Raji (cell line): Measurements from ENCODE around the gene ZNF76.
A peak's percentile ranks its signal among the peaks of the same experiment; 100 is the strongest.

Experiments
- POLR2A ChIP-seq: IDR thresholded peaks from 2 replicates; pipeline ENCODE4 v1.6.1; 2011; ENCODE audit warnings: low read depth, low read length, control low read depth; ENCODE audit not compliant: insufficient read depth

ZNF76 gene

DNA sequence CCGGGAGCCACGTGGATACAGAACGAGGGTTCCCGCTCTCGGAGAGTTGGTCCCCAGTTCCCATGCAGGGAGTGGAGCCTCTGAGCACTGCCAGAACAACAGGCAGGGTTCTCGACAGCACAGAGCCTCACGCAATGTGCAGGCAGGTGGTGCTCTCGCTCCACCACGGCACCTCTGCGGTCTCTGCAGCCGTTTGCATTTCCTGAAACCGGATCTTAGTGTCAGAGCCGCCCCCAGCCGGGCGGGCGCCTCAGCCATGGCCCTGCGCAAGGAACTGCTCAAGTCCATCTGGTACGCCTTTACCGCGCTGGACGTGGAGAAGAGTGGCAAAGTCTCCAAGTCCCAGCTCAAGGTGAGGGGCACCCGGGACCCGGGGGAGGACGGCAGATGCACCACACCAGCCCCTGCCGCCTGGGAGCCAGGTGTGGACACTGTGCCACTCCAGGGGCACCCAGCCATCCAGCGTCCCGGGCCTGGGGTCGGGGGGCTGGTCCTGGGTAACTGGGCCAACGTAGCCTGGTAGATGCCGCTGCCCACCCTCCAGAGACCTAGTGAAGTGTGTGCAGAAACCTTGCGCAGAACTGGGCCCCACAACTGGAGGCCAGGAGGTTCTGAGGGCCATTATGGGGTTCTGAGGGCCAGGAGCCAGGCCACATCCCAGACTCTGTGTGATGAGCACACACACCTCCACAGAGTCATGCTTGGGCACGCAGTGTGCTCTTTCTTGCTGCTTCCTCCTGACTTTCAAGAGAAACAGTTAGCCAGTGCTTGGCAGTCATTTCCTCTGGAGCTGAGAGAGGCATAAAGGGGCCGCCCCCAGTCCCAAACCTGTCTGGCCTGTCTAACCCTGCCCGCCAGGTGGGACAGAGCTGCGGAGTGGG lies 38.3 kb downstream of the ZNF76 start, which contains the start of gene DEF6:
TSS of gene DEF6 (plus strand) at position 218 of the 881 bp plus-strand sequence. CDS start at position 257, 39 bp downstream.
- peak; percentile 77 for TF ChIP-seq POLR2A

DNA sequence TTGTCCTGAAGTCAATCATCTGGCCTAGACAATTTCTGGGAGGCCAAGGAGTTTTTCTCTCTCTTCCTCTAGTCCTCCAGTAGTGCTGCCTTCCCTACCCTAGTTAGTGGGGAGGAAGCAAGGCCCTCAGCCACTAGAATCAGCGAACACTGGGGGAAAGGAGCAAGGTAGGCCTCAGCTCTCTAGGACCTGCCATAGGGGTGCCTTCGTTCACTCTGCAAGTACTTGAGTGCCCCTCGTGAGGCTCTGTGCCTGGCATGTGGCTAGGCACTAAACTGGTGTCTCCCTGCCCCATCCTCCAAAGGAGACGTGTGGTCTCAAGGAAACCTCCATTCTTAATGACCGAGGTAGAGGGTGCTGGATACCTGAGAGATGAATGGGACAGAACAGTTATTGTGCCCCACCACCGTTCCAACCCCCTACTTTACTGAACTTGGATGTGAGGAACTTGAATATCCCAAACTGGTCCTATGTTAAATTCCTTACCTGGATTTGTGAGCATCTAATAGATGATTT lies 39.1 kb downstream of the ZNF76 start:
- TF ChIP-seq POLR2A = no peak

DNA sequence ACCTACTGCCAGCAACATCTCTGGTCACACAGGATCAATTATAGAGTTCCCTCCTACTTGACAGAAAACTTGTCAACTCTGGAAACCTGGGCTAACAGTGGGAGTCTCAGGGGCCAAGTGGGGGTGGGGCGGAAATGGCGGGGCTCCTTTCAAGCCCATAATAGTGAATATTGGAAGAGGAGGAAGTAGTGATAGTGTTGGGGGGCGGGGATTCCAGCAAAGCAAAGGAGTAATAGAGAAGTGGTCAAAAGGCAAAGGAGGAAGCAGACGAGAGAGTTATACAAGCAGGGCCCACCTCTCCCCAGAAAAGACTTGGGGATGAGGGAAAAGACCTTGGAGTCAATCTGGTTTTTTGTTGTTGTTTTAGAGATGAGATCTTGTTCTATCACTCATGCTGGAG lies 40.1 kb downstream of the ZNF76 start:
- no peak for TF ChIP-seq POLR2A

DNA sequence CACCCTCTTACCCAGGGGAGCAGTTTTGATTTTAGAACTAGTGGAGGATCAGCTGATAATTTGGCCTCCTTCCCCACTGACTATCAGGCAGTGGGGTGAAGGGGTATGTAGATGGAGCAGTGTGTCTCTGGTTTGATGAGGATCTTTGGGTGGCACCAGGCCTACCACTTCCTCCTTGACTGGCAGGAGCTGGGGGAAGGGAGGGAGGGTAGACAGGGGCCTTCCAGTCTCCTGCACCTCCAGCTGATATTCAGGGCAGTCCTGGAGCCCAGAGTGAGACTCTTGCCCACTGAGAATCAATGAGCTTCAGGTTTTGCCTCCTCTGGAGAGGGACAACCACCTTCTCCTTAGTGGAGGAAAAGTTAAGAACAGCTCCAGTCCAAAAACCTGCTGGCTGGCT lies 41.3 kb downstream of the ZNF76 start:
- no peak for TF ChIP-seq POLR2A

DNA sequence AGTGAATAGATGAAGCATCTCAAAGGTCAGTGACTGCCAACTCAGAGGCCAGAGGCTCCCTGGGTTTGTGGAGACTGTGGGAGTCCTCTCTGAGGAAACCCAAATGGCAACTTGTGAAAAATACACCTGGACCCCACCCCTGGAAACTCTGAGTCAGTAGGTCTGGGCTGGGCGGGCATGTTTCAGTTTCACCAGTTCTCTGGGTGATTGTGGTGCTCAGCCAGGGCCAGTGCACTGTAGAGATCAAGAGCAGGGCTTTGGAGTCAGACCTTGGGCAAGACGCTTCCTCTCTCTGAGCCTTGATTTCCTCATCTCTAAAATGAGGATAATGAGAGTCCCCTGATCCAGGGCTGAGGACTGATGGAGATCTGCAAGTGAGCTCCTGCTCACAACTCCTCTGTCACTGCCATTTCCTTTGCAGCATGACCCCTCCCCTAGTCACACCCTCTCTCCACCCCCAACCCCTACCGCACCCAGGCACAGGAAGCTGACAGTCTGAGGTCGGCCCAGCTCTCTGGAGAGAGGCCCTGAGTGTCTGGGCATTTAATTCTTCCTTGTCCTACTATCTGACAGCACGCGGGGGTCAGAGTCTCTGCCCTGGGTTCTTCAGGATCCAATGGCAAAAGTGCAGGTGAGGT lies 43.2 kb downstream of the ZNF76 start:
- peak; percentile 59 for TF ChIP-seq POLR2A

DNA sequence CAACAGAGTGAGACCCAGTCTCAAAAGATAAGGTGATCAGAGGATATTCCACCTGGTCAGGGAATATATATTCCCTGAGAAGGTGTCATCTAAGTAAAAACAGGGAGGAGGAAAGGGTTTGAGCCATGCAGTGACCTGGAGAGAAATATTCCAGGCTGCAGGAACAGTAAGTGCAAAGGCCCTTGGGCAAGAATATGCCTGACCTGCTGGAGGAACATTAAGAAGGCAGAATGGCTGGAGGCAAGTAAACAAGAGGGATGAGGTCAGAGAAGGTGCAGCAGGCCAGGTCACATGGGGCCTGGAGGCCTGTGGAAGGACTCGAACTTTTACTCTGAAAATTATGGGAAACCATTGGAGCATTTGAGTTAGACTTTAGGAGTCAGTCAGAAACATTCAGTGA lies 44.8 kb downstream of the ZNF76 start:
- no peak for TF ChIP-seq POLR2A

DNA sequence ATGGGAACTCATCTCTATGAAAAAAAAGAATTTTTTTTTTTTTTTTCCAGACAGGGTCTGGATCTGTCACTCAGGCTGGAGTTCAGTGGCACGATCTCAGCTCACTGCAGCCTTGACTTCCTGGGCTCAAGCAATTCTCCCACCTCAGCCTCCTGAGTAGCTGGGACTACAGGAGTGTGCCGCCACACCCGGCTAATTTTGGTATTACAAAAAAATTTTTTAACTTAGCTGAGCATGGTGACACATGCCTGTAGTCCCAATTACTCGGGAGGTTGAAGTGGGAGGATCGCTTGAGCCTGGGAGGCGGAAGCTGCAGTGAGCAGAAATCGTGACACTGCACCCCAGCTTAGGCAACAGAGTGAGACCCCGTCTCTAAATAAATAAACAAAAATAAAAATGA lies 45.6 kb downstream of the ZNF76 start:
- TF ChIP-seq POLR2A = no peak

DNA sequence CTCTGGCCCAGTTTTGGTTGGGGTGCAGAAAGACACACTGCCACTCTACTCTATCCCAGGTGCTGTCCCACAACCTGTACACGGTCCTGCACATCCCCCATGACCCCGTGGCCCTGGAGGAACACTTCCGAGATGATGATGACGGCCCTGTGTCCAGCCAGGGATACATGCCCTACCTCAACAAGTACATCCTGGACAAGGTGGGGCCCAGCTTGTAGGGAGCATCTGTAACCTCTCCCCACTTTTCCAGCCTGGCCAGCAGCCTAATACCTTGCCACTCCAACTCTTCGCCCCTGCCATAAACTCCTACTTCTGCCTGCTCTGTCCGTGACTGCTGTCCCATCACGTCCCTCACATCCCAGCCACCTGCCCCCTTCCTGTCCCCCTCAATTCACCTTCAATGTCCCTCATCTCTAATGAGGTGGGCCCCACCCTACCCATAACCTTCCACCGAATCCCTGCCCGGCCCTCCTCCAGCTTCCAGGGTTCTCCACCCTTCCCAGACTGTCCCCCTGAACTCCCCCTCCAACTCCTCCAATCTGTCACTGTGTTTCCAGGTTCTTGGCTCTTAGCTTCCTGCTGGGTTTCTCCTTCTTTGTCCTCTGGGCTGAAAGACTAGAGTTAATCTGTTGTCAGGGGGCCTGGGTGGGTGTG lies 50.2 kb downstream of the ZNF76 start:
- no peak for TF ChIP-seq POLR2A

DNA sequence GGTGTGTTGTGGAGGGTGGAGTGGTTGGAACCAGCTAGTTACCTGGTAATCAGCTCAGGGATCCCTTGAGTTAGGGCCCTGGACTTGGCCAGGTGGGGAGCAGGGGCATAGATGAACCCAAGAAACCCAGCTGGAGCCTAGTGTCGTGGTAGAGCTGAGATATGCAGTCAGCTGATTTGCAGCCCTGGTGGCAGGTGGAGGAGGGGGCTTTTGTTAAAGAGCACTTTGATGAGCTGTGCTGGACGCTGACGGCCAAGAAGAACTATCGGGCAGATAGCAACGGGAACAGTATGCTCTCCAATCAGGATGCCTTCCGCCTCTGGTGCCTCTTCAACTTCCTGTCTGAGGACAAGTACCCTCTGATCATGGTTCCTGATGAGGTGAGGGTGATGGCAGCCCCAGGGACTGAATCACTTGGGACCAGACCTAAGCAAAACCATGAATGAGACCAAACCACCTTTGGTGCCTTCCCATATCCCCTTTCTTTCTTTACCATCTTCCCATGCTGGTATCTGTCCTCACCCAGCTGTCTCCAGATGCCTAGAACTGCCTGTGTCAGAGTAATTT lies 50.8 kb downstream of the ZNF76 start:
- no peak for TF ChIP-seq POLR2A

DNA sequence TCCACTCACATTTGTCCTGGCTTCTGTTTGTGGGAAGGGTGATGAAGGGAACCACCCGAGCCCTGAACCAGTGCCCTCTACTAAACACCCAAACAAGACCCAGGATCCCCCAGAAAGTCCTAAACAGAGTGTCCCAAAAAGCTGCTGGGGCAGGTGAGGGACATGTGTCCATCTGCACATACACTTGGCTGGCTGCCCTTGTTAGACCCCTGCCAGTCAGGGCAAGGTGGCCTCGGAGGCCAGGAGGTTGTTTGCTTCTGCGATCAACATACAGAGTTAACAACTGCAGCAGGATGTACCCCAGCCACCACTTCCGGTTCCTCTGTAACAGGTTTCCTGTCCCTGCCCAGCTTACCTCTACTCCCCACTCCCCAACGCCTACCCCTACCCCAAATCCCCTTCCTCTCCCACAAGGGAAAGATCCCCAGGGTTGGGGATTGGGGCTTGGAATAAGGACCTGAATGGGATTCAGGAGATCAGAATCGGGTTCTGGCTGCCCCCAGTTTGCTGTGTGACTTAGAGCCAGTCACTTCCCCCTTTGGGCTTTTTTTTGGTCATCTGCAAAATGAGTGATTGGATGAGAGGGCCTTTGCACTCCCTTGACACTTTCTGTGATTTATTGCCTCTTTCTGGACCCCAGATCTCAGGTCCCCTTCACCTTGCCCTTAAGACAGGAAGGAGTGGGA lies 52.0 kb downstream of the ZNF76 start:
- no peak for TF ChIP-seq POLR2A

DNA sequence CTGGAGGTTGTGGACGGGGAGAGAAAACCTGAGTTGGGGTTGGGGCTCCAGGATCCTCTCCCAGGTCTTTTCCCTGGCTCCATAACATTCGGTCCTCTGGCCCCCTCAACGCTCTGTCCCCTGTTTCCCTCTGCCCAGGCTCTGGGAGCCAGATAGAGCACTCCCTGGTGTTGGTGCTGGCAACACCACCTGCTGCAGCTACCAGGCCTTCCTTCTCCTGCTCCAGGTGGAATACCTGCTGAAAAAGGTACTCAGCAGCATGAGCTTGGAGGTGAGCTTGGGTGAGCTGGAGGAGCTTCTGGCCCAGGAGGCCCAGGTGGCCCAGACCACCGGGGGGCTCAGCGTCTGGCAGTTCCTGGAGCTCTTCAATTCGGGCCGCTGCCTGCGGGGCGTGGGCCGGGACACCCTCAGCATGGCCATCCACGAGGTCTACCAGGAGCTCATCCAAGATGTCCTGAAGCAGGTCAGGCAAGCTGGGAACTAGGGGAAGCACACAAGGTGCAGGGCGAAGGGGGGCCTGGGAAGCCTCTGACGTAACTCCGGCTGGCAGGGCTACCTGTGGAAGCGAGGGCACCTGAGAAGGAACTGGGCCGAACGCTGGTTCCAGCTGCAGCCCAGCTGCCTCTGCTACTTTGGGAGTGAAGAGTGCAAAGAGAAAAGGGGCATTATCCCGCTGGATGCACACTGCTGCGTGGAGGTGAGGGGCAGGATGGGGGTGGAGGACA lies 52.7 kb downstream of the ZNF76 start:
- no peak for TF ChIP-seq POLR2A

DNA sequence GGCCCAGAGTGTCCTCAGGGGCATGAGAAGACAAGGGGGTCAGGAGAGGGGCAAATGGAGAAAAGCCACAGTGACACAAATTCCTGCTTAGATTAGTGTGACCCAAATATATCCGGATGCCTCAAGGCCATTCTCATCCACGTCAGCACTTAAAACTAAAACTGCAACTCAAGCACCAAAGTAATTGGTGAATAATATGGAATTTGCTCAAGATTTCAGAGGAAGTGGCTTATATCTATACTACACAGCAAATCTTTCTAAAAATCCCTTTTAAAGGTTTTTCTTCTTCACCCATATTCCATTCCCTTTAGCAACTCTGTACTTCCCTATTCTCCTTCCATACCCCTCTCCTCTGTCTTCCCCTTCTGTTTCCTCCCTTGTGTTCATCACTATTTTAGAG lies 53.3 kb downstream of the ZNF76 start:
- TF ChIP-seq POLR2A = no peak

DNA sequence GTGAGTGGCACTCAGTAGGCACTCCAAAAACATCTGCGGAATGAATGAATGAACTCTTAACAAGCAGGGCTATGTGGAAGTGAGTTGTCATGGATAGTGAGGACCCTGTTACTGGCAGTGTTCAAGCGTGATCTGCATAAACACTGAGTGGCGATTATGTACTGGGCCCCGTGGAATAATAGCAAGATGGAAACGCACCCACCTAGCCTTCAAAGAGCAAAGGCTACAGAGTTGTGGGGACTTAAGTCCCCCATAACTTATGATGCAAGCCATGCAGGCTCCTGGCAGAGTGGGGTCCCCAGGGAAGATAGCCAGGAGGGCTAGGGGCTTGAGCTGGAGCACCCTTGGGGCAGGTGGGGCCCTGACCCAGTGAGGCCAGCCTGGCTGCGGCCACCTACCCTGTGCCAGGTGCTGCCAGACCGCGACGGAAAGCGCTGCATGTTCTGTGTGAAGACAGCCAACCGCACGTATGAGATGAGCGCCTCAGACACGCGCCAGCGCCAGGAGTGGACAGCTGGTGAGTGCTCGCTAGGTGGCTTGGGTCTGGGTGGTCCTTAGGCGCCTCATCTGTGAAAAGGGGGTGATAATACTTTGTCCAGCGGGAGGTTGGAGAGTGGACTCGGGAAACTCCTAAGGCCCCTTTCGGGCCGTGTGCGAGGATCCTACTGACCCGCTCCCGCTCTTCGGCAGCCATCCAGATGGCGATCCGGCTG lies 58.1 kb downstream of the ZNF76 start:
- no peak for TF ChIP-seq POLR2A
